ENCODE results near the gene PFDN6. TPM values are rescaled to one million over a fixed set of nuclear protein-coding genes. Genes with fewer than 3 reads are reported as not detected.

Gene PFDN6
- total and polyA plus RNA-seq, 2 of the 13 experiments (the other 11 are each of a cell fraction or from before 2014, with no cell fraction given): 75.5 to 87.0 TPM

DNA sequence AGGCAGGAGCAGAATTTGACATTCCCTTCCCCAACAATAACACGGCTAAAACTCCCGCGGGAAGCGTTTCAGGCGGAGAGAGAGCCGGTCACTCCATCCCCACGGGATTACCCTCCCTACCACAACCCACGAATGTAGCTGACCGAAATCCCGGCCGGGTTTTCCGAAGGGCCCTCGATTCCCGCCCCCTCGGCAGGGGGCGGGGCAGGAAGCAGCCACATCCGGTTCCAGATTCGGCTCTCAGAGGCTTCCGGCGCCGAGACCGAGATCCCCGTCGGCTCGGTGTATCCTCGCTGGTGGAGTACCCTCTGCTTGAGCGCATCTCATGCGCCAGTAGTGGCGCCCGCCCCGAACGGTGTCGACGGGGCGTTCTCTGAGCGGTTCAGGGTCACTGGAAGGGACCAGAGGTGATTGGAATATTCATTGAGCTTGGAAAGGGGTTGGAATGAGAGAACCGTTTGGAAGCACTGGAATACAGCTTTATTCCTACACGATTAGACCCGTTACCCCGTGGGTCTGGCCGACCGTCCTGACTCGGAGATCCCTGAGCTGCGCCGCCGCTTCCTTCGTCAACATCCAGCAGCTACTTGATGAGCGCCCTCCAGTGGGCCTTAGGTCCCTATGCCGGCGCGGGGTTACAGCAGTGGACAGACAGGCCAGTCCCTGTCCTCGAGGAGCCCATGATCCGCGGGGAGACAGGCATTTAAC is 10.0 kb downstream of the PFDN6 start (continued):
- TF ChIP-seq, protein P1, sequence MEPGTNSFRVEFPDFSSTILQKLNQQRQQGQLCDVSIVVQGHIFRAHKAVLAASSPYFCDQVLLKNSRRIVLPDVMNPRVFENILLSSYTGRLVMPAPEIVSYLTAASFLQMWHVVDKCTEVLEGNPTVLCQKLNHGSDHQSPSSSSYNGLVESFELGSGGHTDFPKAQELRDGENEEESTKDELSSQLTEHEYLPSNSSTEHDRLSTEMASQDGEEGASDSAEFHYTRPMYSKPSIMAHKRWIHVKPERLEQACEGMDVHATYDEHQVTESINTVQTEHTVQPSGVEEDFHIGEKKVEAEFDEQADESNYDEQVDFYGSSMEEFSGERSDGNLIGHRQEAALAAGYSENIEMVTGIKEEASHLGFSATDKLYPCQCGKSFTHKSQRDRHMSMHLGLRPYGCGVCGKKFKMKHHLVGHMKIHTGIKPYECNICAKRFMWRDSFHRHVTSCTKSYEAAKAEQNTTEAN (CRISPR knock-in tag; conservative IDR thresholded peaks at IDR 0.05): no peak
- TF ChIP-seq ZNF501 (CRISPR knock-in tag; IDR thresholded peaks at IDR 0.05) (peak; percentile 94), ZNF615 (CRISPR knock-in tag; IDR thresholded peaks at IDR 0.05; ENCODE audit: borderline replicate concordance) (peak; percentile 95), ZNF251 (CRISPR knock-in tag; IDR thresholded peaks at IDR 0.05) (no peak), SOX6 (IDR thresholded peaks at IDR 0.05) (no peak), SOX6 (CRISPR knock-in tag; IDR thresholded peaks at IDR 0.05) (peak; percentile 79), NPAS2 (CRISPR knock-in tag; IDR thresholded peaks at IDR 0.05; ENCODE audit: borderline replicate concordance) (no peak), ZNF761 (CRISPR knock-in tag; conservative IDR thresholded peaks at IDR 0.05) (peak; percentile 88), ZNF446 (CRISPR knock-in tag; IDR thresholded peaks at IDR 0.05) (no peak), KLF9 (CRISPR knock-in tag; IDR thresholded peaks at IDR 0.05; ENCODE audit: low read depth) (peak; percentile 96; the same call in 1 of the 2 replicates), ZNF746 (CRISPR knock-in tag; IDR thresholded peaks at IDR 0.05) (peak; percentile 39; the same call in 1 of the 2 replicates), ZMYM3 (CRISPR knock-in tag; IDR thresholded peaks at IDR 0.05) (no peak; the same call in 1 of the 2 replicates), ZBTB3 (CRISPR knock-in tag; IDR thresholded peaks at IDR 0.05; ENCODE audit: borderline replicate concordance, low read depth) (peak; percentile 89), FLYWCH1 (CRISPR knock-in tag; IDR thresholded peaks at IDR 0.05) (0 out of 2 replicates have a peak, but pooled peaks have one; percentile 44), BHLHE40 (IDR thresholded peaks at IDR 0.05; ENCODE audit: low read length) (0 out of 2 replicates have a peak, but pooled peaks have one; percentile 15), ZSCAN9 (CRISPR knock-in tag; IDR thresholded peaks at IDR 0.05; ENCODE audit: borderline replicate concordance) (peak; percentile 96)
- TF ChIP-seq, protein P2, sequence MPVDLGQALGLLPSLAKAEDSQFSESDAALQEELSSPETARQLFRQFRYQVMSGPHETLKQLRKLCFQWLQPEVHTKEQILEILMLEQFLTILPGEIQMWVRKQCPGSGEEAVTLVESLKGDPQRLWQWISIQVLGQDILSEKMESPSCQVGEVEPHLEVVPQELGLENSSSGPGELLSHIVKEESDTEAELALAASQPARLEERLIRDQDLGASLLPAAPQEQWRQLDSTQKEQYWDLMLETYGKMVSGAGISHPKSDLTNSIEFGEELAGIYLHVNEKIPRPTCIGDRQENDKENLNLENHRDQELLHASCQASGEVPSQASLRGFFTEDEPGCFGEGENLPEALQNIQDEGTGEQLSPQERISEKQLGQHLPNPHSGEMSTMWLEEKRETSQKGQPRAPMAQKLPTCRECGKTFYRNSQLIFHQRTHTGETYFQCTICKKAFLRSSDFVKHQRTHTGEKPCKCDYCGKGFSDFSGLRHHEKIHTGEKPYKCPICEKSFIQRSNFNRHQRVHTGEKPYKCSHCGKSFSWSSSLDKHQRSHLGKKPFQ (CRISPR knock-in tag; IDR thresholded peaks at IDR 0.05; ENCODE audit: insufficient replicate concordance): no peak
- TF ChIP-seq, protein P3, sequence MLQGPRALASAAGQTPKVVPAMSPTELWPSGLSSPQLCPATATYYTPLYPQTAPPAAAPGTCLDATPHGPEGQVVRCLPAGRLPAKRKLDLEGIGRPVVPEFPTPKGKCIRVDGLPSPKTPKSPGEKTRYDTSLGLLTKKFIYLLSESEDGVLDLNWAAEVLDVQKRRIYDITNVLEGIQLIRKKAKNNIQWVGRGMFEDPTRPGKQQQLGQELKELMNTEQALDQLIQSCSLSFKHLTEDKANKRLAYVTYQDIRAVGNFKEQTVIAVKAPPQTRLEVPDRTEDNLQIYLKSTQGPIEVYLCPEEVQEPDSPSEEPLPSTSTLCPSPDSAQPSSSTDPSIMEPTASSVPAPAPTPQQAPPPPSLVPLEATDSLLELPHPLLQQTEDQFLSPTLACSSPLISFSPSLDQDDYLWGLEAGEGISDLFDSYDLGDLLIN (CRISPR knock-in tag; IDR thresholded peaks at IDR 0.05; ENCODE audit: borderline replicate concordance): peak; percentile 47; the same call in 1 of the 2 replicates
- TF ChIP-seq, protein P4, sequence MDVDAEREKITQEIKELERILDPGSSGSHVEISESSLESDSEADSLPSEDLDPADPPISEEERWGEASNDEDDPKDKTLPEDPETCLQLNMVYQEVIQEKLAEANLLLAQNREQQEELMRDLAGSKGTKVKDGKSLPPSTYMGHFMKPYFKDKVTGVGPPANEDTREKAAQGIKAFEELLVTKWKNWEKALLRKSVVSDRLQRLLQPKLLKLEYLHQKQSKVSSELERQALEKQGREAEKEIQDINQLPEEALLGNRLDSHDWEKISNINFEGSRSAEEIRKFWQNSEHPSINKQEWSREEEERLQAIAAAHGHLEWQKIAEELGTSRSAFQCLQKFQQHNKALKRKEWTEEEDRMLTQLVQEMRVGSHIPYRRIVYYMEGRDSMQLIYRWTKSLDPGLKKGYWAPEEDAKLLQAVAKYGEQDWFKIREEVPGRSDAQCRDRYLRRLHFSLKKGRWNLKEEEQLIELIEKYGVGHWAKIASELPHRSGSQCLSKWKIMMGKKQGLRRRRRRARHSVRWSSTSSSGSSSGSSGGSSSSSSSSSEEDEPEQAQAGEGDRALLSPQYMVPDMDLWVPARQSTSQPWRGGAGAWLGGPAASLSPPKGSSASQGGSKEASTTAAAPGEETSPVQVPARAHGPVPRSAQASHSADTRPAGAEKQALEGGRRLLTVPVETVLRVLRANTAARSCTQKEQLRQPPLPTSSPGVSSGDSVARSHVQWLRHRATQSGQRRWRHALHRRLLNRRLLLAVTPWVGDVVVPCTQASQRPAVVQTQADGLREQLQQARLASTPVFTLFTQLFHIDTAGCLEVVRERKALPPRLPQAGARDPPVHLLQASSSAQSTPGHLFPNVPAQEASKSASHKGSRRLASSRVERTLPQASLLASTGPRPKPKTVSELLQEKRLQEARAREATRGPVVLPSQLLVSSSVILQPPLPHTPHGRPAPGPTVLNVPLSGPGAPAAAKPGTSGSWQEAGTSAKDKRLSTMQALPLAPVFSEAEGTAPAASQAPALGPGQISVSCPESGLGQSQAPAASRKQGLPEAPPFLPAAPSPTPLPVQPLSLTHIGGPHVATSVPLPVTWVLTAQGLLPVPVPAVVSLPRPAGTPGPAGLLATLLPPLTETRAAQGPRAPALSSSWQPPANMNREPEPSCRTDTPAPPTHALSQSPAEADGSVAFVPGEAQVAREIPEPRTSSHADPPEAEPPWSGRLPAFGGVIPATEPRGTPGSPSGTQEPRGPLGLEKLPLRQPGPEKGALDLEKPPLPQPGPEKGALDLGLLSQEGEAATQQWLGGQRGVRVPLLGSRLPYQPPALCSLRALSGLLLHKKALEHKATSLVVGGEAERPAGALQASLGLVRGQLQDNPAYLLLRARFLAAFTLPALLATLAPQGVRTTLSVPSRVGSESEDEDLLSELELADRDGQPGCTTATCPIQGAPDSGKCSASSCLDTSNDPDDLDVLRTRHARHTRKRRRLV (CRISPR knock-in tag; IDR thresholded peaks at IDR 0.05): peak; percentile 97
